Chondrocyte (in vitro differentiated cells): Measurements from ENCODE around the gene RNF207. TPM values are rescaled to one million over a fixed set of nuclear protein-coding genes. Genes with fewer than 3 reads are reported as not detected.

Source experiments
- DNase-seq: peaks from one replicate; pipeline ENCODE4 v3.0.0; 2021; ENCODE audit warnings: mixed read lengths, low spot score
- H3K27ac Mint-ChIP-seq: one replicate; pipeline ENCODE4 v1.8.0; 2021; ENCODE audit warnings: mild to moderate bottlenecking, moderate library complexity, mixed read lengths; ENCODE audit not compliant: unreplicated experiment
- H3K27me3 Mint-ChIP-seq: 2 replicates; pipeline ENCODE4 v1.8.0; 2021; ENCODE audit warnings: low read depth, mixed read lengths
- H3K36me3 Mint-ChIP-seq: 2 replicates; pipeline ENCODE4 v1.8.0; 2021; ENCODE audit warnings: low read depth, mixed read lengths
- H3K4me1 Mint-ChIP-seq: 2 replicates; pipeline ENCODE4 v1.8.0; 2021; ENCODE audit warnings: low read depth, mild to moderate bottlenecking, mixed read lengths
- H3K4me3 Mint-ChIP-seq: one replicate; pipeline ENCODE4 v1.8.0; 2021; ENCODE audit warnings: mild to moderate bottlenecking, moderate library complexity, mixed read lengths; ENCODE audit not compliant: unreplicated experiment
- H3K9me3 Mint-ChIP-seq: 2 replicates; pipeline ENCODE4 v1.8.0; 2021; ENCODE audit warnings: low read depth, mixed read lengths
- total RNA-seq: library from RNA; stranded (reverse); gene quantifications from 3 replicates; pipeline ENCODE4 v1.2.1, GENCODE V29; 2021
- TF ChIP-seq, protein P1 (sequence below): fragments of 200-600 bp; sonication (generic); IDR thresholded peaks from 2 replicates; pipeline ENCODE4 v1.5.0; 2021; ENCODE audit warnings: antibody characterized with exemption, mild to moderate bottlenecking, moderate library complexity

RNF207 gene
- total RNA-seq, 1 donor from 2014 or later = 19.9 TPM

DNA sequence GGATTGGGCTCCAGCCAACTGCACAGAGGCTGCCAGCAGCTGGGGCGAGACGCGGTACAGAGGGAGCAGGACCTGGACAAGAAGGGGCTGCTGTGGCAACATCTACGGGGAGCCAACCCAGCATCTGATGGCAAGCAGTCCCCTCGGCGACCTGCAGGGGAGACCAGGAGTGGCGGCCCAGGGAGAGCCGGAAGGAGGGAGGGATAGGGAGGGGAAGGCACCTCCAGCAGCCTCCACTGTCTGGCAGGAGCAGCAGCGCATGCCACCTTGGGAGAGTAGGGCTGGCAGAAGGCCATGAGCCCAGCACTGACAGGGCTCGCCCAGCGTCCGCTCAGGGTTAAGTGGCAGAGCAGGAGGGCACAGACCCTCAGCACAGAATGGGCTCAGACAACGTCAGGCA is 43.1 kb upstream of the RNF207 start:
- TF ChIP-seq, protein P1, sequence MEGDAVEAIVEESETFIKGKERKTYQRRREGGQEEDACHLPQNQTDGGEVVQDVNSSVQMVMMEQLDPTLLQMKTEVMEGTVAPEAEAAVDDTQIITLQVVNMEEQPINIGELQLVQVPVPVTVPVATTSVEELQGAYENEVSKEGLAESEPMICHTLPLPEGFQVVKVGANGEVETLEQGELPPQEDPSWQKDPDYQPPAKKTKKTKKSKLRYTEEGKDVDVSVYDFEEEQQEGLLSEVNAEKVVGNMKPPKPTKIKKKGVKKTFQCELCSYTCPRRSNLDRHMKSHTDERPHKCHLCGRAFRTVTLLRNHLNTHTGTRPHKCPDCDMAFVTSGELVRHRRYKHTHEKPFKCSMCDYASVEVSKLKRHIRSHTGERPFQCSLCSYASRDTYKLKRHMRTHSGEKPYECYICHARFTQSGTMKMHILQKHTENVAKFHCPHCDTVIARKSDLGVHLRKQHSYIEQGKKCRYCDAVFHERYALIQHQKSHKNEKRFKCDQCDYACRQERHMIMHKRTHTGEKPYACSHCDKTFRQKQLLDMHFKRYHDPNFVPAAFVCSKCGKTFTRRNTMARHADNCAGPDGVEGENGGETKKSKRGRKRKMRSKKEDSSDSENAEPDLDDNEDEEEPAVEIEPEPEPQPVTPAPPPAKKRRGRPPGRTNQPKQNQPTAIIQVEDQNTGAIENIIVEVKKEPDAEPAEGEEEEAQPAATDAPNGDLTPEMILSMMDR = no peak
- Mint-ChIP-seq H3K27me3 (peaks cover 31% of the 10 kb centered on the region), H3K27ac (no peak overlapping the region), H3K9me3 (no peaks in the 10 kb centered on the region), H3K4me1 (peaks cover 7% of the 10 kb centered on the region), H3K4me3 (no peak overlapping the region), H3K36me3 (peaks cover 3% of the 10 kb centered on the region)
- DNase-seq = no peak

- H3K27me3 Mint-ChIP-seq = peaks cover 36% of the 10 kb centered on the region
- no peak for DNase-seq
- H3K4me3 Mint-ChIP-seq = no peak overlapping the region
- H3K4me1 Mint-ChIP-seq = peaks cover under 1% of the 10 kb centered on the region
- peaks cover 3% of the 10 kb centered on the region for H3K36me3 Mint-ChIP-seq
- TF ChIP-seq, protein P1 = no peak
- H3K9me3 Mint-ChIP-seq = no peaks in the 10 kb centered on the region
- no peak overlapping the region for H3K27ac Mint-ChIP-seq
Observed at GRCh38 chr1:6163191-6163972, 42.5 kb upstream of the RNF207 start.

DNA sequence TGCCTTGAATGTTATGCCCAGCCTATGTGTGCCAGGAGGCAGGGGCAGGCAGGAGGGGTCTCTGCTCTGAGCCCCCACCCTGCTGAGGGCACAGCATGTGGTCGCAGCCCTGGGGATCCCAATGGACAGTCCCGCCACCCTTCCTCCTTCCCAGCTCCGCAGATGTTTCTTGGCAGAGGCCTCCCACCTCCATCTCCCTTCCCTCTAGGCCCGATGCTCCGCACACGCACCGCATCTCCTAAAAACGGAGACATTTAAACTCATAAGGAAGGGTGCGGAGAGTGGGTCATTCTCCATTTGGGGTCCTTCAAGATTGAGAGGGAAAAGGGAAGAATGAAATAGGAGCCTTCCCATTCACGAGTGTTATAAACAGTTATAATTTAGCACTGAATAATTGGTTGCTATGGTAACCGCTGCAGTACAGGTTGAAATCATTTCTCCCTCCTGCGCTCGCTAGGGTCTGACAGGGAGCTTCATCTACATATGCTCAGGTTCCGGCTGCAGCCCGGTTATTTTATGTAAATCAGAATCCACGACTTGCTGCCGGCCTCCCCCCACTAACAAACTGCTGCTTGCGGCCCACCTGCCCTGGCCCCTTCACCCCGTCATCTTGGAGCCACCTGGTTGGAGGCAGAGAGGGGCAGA is 41.8 kb upstream of the RNF207 start:
- no peak overlapping the region for H3K27ac Mint-ChIP-seq
- H3K9me3 Mint-ChIP-seq = no peaks in the 10 kb centered on the region
- H3K36me3 Mint-ChIP-seq = peaks cover 3% of the 10 kb centered on the region
- no peak for DNase-seq
- TF ChIP-seq, protein P1 = no peak
- peaks cover 39% of the 10 kb centered on the region for H3K27me3 Mint-ChIP-seq
- no peaks in the 10 kb centered on the region for H3K4me1 Mint-ChIP-seq
- no peak overlapping the region for H3K4me3 Mint-ChIP-seq

- H3K4me3 Mint-ChIP-seq = no peak overlapping the region
- TF ChIP-seq, protein P1 = no peak
- no peak overlapping the region for H3K27ac Mint-ChIP-seq
- H3K9me3 Mint-ChIP-seq = no peaks in the 10 kb centered on the region
- H3K36me3 Mint-ChIP-seq = no peaks in the 10 kb centered on the region
- no peaks in the 10 kb centered on the region for H3K4me1 Mint-ChIP-seq
- H3K27me3 Mint-ChIP-seq = peaks cover 44% of the 10 kb centered on the region
- no peak for DNase-seq
Observed at GRCh38 chr1:6165027-6165426, 40.9 kb upstream of the RNF207 start.

- peaks cover 44% of the 10 kb centered on the region for H3K27me3 Mint-ChIP-seq
- H3K4me1 Mint-ChIP-seq = no peaks in the 10 kb centered on the region
Observed at GRCh38 chr1:6165441-6165985, 40.4 kb upstream of the RNF207 start.

More at GRCh38 chr1:6165441-6165985, 40.4 kb upstream of the RNF207 start:
- Mint-ChIP-seq H3K36me3 (no peaks in the 10 kb centered on the region), H3K9me3 (no peaks in the 10 kb centered on the region), H3K27ac (no peak overlapping the region), H3K4me3 (no peak overlapping the region)
- no peak for DNase-seq
- TF ChIP-seq, protein P1 = no peak
